NT2/D1 (cell line): Measurements from ENCODE around the gene PTPRN2.

Source experiments
- YY1 ChIP-seq: IDR thresholded peaks from 2 replicates; pipeline ENCODE4 v1.6.1; 2011; ENCODE audit not compliant: insufficient read length, insufficient read depth
- ZNF274 ChIP-seq: IDR thresholded peaks from 2 replicates; pipeline ENCODE4 v1.6.1; 2011; ENCODE audit warnings: mild to moderate bottlenecking, low read depth, low read length

DNA sequence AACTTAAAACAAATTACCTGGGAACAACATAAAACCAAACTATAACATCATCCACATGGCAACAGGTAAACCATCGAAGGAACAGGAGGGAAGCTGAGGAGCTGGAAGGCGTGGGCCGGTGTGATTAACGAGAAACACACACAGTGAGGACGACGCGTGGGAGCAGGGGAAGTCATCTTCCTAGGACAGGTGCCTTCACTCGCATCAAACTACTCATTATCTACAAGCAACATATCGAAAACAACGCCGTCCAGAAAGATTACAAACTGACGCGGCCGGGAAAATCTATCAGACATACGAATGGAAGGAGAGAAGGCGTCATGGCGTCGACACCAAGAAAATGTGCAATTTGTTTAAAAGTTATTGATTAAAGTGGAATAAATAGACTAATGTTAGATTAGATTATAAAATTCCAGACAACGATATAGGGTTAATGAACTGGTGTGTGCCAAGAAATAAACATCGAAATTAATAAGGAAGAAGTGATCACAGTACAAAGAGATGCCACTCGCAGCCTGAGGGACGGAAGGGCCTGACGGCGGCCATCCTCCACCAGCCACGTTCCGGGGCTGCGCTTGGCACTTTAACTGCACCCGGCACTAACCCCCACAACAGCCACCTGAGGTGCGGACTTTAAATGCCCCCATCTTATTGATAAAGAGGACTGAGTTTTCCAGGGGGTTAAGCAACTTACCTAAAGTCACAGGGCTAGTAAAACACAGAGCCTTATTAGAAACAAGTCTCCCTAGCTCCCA lies 669.1 kb downstream of the PTPRN2 start:
- TF ChIP-seq ZNF274 (no peak), YY1 (no peak)
